NCI-H460 (cell line): ENCODE measurements around the gene TP53INP2. TPM values are rescaled to one million over a fixed set of nuclear protein-coding genes. Genes with fewer than 3 reads are reported as not detected.
"Not testable (repeated sequence)": the region's sequence is repeated elsewhere in the genome, so short reads cannot be mapped to it uniquely, and the experiment has no call there.

Source experiments
- DNase-seq: peaks from one replicate; pipeline ENCODE4 v3.0.0-alpha.2; 2016; ENCODE audit warnings: low read depth; ENCODE audit errors: extremely low read depth
- total RNA-seq: library from RNA; depleted of rRNA; stranded (reverse); fragments of >200 nt; shearing (Covaris generic); gene quantifications from 2 replicates; pipeline ENCODE4 v1.2.3, GENCODE V29; 2014

Gene TP53INP2
- total RNA-seq, 1 experiment from 2014 or later, result 2.2 TPM

- not testable (repeated sequence) for DNase-seq
These were observed 15.3 kb downstream of the TP53INP2 start for GRCh38 chr20:34719242-34720017.

- DNase-seq, result no peak
These were observed 16.1 kb downstream of the TP53INP2 start for GRCh38 chr20:34720266-34720665.

GRCh38 chr20:34722560-34722959 is 18.4 kb downstream of the TP53INP2 start:
- DNase-seq, result not testable (repeated sequence)

- DNase-seq, result no peak
These were observed 20.0 kb downstream of the TP53INP2 start for GRCh38 chr20:34724172-34724571.

GRCh38 chr20:34729416-34729815 is 25.3 kb downstream of the TP53INP2 start:
- no peak for DNase-seq

- DNase-seq, result no peak
These were observed 28.4 kb downstream of the TP53INP2 start for GRCh38 chr20:34732523-34732922.

- no peak for DNase-seq
These were observed 32.1 kb downstream of the TP53INP2 start for GRCh38 chr20:34736106-34736735.

- no peak for DNase-seq
These were observed 38.9 kb downstream of the TP53INP2 start for GRCh38 chr20:34743039-34743438.

- no peak for DNase-seq
These were observed 40.2 kb downstream of the TP53INP2 start for GRCh38 chr20:34744340-34744739.

GRCh38 chr20:34744847-34745246 is 40.7 kb downstream of the TP53INP2 start:
- DNase-seq, result no peak

- DNase-seq, result no peak
These were observed 42.5 kb downstream of the TP53INP2 start for GRCh38 chr20:34746674-34747073.

- DNase-seq, result no peak
These were observed 43.3 kb downstream of the TP53INP2 start for GRCh38 chr20:34747479-34747878.

GRCh38 chr20:34748709-34749108 is 44.6 kb downstream of the TP53INP2 start:
- DNase-seq, result no peak

GRCh38 chr20:34750484-34750883 is 46.3 kb downstream of the TP53INP2 start:
- DNase-seq, result no peak

- no peak for DNase-seq
These were observed 47.3 kb downstream of the TP53INP2 start for GRCh38 chr20:34751453-34751852.

GRCh38 chr20:34753706-34754461 is 49.7 kb downstream of the TP53INP2 start:
- DNase-seq, result no peak

GRCh38 chr20:34754611-34755010 is 50.5 kb downstream of the TP53INP2 start:
- DNase-seq, result no peak

GRCh38 chr20:34755367-34755766 is 51.2 kb downstream of the TP53INP2 start:
- no peak for DNase-seq

- DNase-seq, result no peak
These were observed 57.9 kb downstream of the TP53INP2 start for GRCh38 chr20:34762031-34762555.
